HG02759 (cell line): ENCODE measurements around the gene ST6GAL1.
"Not testable (repeated sequence)": the region's sequence is repeated elsewhere in the genome, so short reads cannot be mapped to it uniquely, and the experiment has no call there.

ENCODE experiments used
- ATAC-seq: cut with Tn5 transposase; IDR thresholded peaks from one replicate; pipeline ENCODE4 v1.9.1; 2021; ENCODE audit warnings: mild to moderate bottlenecking, moderate library complexity; ENCODE audit not compliant: unreplicated experiment

Gene ST6GAL1

DNA sequence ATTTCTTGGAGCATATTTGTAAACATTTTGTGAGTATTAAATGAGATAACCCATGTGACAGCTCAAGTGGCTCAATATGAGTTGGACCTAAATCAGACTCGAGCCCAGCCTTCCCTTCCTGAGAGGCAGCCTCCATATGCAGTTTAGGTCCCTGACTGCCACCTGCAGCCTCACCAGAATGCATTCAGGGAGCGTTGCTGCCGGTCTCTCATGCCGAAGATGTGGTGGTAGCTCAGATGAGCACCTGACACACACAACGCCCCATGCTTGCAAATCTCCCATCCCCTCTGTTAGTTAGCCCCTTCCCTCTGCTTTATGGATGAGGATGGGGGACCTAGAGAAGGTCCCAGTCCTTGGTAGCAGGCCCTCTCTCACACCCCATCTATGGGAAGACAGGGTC, 9.2 kb downstream of the ST6GAL1 start:
- ATAC-seq = no peak

DNA sequence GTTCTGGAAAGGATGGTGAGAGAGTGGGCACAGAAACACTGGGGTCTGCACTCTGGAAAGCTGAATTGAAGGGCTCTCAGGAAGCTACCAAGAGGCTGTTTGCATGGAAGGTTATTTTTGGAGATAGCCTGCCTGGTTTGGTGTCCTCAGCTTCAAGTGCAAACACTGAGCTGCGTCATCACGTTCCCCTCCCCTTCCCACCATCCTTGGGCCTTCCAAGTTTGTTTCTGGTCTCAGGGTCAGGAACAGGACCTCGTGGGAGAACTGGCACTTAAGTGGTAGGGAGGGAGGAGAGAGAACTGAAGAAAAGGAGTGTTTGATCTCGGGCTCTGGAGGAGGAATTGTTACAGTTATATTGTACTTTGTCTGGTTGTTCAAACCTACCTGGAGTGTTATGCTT, 10.6 kb downstream of the ST6GAL1 start:
- ATAC-seq = no peak

- ATAC-seq = no peak
Measured at GRCh38 chr3:186942168-186942567, 11.8 kb downstream of the ST6GAL1 start.

- no peak for ATAC-seq
Measured at GRCh38 chr3:186945255-186945823, 15.0 kb downstream of the ST6GAL1 start.

DNA sequence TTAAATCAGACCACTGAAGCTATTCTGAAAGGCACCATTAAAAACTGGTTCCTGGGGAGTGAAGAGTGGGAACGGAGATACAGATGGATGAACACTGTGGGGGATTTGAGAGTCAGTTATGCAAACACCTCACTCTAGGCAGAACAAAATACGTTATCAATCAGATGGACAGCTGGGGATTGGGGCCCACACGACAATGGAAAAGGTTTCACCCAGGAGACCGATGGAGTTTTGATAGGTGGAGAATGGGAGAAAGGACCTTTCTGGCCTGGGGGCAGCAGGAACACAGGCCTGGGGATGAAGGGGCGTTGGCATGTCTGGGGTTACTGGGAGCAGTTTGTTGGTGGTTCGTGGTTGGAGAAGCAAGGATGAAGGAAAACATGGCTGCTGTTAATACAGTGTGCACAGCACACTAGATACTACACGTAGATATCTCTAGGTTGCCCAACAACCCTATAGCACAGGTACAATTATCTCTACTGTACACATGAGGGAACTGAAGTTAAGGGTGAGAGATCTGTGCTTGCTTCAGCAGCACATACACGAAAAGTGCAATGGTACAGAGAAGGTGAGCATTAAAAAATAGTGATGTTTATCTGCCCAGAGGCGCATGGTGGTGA, 16.5 kb downstream of the ST6GAL1 start:
- peak; percentile 69 for ATAC-seq

- ATAC-seq = no peak
Measured at GRCh38 chr3:186949281-186949982, 19.1 kb downstream of the ST6GAL1 start.

- ATAC-seq = no peak
Measured at GRCh38 chr3:186950402-186951093, 20.2 kb downstream of the ST6GAL1 start.

DNA sequence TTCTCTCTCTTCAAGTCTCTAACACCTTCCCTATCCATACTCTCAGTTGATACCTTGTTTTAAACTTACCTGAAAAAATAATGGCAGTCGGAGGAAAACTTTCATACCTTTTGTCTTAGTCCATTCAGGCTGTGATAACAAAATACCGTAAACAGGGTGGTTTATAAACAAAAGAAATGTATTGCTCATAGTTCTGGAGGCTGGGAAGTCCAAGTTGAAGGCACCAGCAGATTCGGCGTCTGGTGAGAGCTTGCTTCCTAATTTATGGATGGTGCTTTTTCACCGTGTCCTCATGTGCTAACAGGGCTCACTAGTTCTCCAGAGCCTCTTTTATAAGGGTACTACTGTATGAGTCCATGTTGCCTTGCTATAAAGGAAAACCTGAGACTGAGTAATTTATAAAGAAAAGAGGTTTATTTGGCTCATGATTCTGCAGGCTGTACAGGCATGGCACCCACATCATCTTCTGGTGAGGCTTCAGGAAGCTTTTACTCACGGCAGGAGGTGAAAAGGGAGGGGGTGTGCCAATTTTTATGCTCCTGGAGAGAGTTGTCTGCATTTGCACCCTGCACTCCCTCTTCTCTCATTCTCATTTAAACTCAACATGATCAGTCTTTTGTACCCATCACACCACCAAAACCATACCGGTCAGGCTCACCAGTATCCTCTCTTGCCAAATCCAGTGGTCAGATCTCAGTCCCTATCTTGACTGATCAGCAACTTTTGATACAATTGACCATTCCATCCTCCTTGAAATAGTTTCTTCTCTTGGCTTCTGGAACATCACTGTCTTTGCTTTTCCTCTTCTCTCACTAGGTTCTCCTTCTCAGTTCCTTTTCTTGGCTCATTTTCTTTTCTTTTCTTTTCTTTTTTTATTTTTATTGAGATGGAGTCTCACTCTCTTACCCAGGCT, 21.6 kb downstream of the ST6GAL1 start:
- no peak for ATAC-seq

DNA sequence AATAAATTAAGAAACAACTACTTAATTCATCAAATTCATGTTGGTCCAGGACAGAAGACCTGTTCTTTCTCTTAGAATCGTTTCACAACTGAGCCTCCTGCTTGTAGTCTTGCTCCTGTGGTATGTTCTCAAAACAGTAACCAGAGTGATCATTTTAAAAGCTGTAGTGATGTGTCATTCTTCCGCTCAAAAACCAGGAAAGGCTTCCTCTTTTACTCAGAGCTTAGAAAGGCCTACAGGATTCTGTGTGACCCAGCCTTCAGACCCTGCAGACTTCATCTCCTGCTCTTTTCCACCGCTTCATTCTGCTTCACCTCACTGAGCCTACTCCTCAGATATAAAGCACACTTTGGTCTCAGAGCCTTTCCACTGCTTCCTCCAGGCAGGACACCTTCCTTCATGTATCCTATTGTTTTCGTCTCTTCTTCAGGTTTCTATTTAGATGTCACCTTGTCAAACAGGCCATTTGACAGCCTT, 22.7 kb downstream of the ST6GAL1 start:
- peak; percentile 56 for ATAC-seq

GRCh38 chr3:186953992-186954699, 23.8 kb downstream of the ST6GAL1 start:
- ATAC-seq = not testable (repeated sequence)

DNA sequence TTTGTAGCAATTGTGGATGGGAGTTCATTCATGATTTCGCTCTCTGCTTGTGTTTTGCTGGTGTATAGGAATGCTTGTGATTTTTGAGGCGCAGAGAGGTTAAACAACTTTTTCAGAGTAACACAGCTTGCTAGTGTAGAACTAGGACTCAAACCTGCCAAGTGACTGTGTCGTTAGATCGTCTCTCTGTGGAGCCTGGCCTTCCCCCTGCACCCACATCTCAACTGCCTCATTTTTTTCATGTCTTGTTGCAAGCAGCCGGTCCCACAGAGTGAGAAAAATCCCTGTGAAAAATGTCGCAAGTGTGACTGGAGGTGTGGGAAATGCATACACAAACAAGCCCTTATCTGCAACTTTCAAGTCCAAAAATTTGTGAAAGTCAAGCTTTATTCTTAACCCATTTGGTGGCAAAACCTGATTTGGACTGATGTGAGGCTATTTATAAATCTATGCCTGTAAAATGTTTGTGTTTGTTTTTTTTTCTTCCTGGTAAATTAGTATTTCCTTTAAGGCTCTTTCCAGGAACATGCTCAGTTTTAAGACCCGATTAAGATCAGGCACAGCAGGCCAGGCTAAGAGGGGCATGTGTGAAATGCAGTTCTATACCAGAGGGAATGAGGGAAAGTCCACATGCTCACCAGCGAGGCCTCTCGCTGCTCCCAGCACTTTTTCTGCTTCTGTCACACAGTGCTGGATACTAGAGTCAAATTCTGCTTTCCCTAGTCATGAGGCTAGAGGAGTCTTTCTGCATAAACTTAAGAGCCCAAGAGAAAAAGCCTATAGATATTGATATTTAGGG, 25.8 kb downstream of the ST6GAL1 start:
- no peak for ATAC-seq

GRCh38 chr3:186959029-186959624, 28.8 kb downstream of the ST6GAL1 start:
- ATAC-seq = no peak

DNA sequence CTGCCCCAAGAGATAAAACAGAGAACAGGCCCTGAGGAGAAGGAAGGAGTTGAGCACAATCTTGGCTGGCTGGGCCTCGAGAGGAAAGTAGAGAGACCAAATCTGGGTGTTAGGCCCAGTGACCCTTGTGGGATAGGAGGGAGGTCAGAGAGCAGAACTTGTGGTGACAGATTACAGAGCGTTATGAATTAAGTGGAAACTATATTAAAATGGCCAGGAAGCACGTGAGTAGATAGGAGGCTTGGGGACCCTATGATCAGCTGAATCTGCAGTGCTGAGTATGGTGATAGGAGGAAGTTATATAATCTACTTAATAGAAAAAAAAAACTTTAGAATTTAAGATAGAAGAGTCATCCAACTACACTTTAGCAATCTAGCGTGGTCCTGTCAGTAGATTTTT, 30.0 kb downstream of the ST6GAL1 start:
- no peak for ATAC-seq

GRCh38 chr3:186962445-186962844, 32.1 kb downstream of the ST6GAL1 start:
- no peak for ATAC-seq

GRCh38 chr3:186963636-186964035, 33.3 kb downstream of the ST6GAL1 start:
- no peak for ATAC-seq

GRCh38 chr3:186964071-186964470, 33.7 kb downstream of the ST6GAL1 start:
- no peak for ATAC-seq

GRCh38 chr3:186964616-186965015, 34.3 kb downstream of the ST6GAL1 start:
- ATAC-seq = no peak

GRCh38 chr3:186965141-186965879, 35.0 kb downstream of the ST6GAL1 start:
- peak; percentile 52 for ATAC-seq
